NCI-H2029 (cell line): Measurements from ENCODE around the gene CRIM1.
A peak's percentile ranks its signal among the peaks of the same experiment; 100 is the strongest.
"Not testable (repeated sequence)": the region's sequence is repeated elsewhere in the genome, so short reads cannot be mapped to it uniquely, and the experiment has no call there.

ENCODE experiments used
- DNase-seq: peaks from one replicate; lab custom pipeline; 2025; lab: John Stamatoyannopoulos, UW

Gene CRIM1

DNA sequence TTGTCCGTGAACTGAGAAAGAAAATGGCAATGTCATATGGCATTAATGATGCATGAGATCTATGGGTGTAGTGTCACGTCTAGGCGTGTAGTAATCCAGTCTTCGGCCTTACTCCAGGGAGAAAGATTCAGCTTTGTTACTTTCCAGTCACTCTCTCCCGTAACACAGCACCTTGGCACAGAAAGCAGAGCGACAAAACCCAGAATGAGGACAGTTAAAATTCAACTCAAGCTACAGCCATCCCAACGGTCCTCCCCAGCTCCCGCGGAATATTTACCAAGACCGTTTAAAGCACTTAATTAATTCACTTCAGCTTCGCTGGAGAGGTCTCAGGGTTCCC, 797 bp upstream of the CRIM1 start:
- no peak for DNase-seq

- no peak for DNase-seq
These were observed 316 bp downstream of the CRIM1 start for GRCh38 chr2:36355890-36356297.

DNA sequence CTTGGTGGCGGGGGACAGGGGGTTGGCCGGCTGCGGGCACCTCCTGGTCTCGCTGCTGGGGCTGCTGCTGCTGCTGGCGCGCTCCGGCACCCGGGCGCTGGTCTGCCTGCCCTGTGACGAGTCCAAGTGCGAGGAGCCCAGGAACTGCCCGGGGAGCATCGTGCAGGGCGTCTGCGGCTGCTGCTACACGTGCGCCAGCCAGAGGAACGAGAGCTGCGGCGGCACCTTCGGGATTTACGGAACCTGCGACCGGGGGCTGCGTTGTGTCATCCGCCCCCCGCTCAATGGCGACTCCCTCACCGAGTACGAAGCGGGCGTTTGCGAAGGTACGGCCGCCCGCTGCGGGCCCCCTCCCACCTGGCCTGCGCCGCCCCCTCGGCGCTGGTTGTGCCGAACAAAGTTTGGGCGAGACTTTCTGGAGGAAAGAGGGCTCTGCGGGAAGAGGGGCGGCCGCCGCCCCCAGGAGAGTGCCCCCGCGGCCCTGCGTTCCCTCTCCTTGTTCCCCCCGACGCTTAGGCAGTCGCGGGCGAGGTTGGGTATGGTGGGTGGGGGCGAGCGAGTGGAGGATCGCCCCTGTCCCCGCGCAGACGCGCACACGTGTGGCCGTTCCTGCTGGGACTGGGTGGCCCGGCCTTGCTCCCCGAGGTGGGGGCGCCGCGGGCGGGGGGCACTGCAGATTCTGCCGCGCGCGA, 866 bp downstream of the CRIM1 start:
- DNase-seq = peak; percentile 3

DNA sequence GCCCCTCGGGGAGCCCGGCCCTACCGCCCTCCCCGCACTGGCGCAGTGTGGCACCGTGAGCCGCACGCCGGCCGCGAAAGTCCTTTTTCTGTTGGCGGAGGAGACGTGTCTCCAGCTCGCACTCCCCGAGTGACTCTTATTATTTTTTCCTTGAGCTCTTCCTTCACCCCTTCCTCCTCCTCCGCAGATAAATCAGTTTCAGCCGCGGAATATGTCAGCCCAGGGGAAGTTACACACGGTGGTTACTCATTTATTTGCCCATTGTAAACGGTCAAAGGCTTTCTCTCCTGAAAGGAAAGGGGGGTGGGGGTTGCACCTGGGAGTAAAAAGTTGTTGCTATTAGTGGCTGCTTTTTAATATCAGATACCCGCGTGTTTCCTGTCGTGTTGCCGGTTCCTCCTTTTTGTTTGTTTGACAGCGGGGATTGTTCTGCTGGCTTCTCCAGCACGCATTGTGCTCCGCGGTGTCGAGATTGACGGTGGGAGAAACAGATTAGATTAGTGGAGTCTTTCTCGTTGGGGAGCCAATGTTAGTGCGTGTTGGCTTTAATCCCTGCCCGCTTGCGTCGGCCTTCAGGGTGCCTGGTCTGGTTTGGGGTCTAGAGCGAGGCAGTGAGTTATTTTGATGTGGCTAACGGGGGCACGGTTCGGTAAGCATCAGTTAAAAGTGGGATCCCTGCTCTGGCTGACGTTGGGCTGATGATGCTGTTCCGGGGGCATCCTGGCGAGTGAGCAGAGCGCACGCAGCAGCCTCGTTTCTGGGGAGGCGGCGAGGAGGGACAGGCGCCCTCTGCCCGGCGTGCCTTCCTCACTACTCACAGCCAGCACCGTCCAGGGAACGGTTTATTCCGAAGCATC, 1.6 kb downstream of the CRIM1 start:
- DNase-seq = no peak

GRCh38 chr2:36357847-36358659, 2.5 kb downstream of the CRIM1 start:
- DNase-seq = no peak

- DNase-seq = no peak
These were observed 3.5 kb downstream of the CRIM1 start for GRCh38 chr2:36359067-36359466.

DNA sequence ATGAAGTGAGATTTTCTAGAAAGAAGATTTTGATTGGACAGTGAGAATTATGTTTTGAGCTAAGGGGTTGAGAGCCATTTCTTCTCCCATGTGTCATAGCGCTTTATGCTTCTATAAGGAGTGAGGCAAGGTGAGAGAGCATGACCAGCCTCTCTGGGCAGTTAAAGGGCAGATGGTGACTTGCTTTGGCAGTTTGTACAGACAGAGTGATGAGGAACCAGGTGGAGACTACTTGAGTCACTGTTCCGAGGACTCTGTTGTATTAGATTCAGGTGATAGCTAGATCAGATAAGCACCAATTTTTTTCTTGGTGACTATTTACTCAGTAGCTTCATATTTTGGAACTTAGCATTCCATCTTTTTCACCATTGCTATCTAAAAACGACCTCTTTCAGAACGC, 4.5 kb downstream of the CRIM1 start:
- DNase-seq = peak; percentile 11

GRCh38 chr2:36360834-36361233, 5.3 kb downstream of the CRIM1 start:
- peak; percentile 9 for DNase-seq

DNA sequence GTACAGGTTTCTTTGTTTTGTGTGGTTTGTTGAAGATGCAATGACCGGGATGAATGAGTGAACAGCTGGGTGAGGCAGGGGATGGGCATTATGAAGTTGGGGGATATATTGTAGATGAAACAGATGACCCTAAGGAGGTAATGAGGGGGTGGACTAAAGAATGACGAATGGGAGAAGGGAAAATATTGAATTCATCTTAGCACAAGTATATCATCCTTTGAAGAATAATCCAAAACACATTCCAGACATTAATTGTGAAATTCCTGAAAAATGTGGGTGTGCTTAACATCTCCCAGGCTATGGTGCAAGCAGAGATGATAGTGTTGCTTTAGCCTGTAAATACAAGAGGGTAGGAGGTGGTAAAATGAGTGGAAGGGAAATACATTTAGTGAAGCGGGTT, 5.8 kb downstream of the CRIM1 start:
- no peak for DNase-seq

DNA sequence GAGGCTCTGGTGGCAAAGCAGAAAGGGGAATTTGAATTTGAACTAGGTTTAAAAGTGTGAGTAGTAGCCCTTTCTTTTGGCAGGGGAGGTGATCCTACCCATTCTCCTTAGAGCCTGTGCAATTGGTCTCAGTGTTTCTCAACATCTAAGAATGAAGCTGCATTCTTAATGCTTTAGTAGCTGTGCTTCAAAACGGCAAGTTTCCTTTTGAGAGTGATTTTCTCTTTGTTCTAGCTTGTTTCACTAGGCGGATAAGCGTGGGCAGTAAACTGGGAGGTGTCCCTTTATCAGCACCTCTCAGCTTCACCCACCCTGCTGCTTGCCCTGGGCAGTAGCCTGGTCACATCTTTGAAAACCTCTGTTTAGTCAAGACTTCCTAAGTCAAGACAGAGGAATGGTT, 6.7 kb downstream of the CRIM1 start:
- DNase-seq = no peak

- not testable (repeated sequence) for DNase-seq
These were observed 7.5 kb downstream of the CRIM1 start for GRCh38 chr2:36363085-36363484.

- peak; percentile 7 for DNase-seq
These were observed 11.0 kb downstream of the CRIM1 start for GRCh38 chr2:36366491-36367120.

DNA sequence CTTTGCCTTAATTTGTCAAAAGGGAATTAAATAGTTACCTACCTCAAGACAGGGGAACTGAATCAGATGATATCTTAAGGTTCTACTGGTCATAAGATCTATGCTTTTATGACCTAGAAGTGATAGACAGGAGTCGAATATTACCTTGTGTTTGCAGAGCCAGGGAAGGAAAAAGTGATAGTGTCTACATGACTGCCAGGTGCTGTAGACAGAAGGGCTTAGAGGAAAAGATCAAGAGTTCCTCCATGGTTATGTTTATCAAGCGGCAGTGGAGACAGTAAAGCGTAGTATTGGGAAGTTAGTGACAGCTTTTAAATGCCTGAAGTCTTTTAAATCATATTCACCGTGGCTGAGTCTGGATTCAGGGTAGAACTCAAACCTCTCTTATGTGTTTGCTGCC, 11.9 kb downstream of the CRIM1 start:
- DNase-seq = no peak

- DNase-seq = no peak
These were observed 12.3 kb downstream of the CRIM1 start for GRCh38 chr2:36367895-36368353.

DNA sequence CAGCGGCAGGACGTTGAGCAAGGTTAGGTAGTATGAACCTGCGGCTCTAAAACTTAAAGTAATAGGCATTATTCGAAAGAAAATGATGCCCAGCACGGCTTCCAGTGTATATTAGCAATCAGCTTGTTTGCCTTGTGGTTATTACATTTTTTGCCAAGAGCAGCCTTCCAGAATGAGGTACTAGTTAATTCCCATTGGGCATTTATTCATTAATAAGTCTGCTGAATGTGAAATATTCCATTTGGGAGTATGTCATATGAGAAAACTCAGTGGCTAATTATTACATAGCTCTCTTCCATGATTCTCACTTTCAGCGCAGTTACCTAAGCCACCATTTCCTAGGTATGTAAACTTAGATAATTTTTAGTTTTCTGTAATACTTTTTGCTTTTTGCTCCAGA, 12.9 kb downstream of the CRIM1 start:
- DNase-seq = no peak

DNA sequence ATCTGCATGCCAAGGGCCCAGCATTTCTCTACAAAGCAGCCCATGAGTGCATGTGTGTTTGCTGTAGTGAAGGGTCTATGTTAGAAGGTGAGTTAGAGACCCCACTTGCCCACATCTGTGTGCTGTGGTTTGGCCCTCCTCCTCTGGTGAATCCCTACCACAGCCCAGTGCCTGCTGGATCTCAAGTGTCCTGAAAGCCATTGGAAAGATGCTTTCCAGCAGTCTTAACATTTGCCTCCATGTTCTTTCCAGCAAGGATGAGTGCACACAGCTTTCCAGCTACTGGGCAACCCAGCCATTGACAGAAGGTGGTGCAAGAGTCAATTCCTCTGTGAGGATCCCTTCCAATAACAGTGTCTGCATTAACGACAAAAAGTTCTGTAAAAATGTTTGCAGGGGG, 13.6 kb downstream of the CRIM1 start:
- DNase-seq = no peak

DNA sequence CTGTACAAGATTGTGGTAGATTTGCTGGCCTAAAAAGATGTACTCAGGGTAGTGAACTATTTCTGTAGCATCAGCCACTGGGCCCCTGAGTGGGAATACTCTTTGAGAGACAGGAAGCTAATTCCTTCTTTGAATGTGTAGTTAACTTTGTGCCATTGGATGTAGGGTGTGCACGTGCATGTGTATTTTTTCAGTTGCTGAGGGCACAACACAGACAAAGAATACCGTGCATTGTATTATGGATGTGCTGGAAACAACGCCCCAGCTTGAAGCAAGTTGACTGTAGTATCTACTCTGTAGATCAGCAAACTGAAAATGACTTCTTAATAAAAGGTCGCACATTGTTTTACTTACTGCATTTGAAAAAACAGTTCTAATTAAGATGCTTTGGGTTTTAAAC, 14.1 kb downstream of the CRIM1 start:
- no peak for DNase-seq

DNA sequence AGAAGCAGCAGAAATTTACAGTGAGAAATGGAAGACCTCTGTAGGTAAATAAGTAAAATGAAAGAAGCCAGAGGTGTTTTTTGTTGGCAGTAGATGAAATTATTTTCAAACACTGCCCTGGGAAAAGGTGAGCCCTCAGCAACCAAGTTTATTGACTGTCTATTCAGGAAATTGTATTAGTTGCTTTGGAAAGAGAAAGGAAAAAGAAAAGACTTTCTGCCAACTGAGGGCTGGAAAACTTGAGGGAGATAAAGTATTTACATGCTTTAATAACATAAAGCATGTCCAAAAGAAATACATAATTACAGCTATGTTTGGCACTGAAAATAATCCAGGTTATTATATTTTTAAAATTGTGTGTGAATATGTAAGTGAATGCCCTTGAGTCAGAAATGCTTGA, 14.7 kb downstream of the CRIM1 start:
- DNase-seq = no peak

GRCh38 chr2:36371070-36371874, 15.7 kb downstream of the CRIM1 start:
- no peak for DNase-seq

GRCh38 chr2:36371928-36372391, 16.4 kb downstream of the CRIM1 start:
- DNase-seq = no peak
